ENCODE data around the gene ING1.
"Not testable (repeated sequence)": the region's sequence is repeated elsewhere in the genome, so short reads cannot be mapped to it uniquely, and the experiment has no call there.

ING1 gene

DNA sequence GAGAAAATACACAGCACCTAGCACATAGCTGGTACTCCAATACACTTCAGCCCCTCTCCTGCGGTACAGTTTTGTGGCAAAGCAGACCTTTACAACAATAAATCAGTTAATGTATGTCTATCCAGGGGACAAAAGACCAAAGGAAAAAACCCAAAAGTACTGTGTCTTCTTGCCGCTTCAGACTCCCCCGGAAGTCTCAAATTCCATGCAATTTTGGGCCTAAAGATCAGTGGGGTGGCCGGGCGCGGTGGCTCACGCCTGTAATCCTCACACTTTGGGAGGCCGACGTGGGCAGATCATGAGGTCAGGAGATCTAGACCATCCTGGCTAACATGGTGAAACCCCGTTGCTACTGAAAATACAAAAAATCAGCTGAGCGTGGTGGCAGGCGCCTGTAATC is 23.8 kb upstream of the ING1 start:
- in situ Hi-C loops (cut with MboI; ENCODE audit: low pct_unique_long_range_greater_than_20kb, low sequenced_read_pairs, unreplicated experiment): no loop called here
- DNase-seq (ENCODE audit: low spot score): no peak
- TF ChIP-seq, protein P1, sequence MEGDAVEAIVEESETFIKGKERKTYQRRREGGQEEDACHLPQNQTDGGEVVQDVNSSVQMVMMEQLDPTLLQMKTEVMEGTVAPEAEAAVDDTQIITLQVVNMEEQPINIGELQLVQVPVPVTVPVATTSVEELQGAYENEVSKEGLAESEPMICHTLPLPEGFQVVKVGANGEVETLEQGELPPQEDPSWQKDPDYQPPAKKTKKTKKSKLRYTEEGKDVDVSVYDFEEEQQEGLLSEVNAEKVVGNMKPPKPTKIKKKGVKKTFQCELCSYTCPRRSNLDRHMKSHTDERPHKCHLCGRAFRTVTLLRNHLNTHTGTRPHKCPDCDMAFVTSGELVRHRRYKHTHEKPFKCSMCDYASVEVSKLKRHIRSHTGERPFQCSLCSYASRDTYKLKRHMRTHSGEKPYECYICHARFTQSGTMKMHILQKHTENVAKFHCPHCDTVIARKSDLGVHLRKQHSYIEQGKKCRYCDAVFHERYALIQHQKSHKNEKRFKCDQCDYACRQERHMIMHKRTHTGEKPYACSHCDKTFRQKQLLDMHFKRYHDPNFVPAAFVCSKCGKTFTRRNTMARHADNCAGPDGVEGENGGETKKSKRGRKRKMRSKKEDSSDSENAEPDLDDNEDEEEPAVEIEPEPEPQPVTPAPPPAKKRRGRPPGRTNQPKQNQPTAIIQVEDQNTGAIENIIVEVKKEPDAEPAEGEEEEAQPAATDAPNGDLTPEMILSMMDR (IDR thresholded peaks at IDR 0.05; ENCODE audit: extremely low read depth, insufficient read depth, missing control alignments): no peak

DNA sequence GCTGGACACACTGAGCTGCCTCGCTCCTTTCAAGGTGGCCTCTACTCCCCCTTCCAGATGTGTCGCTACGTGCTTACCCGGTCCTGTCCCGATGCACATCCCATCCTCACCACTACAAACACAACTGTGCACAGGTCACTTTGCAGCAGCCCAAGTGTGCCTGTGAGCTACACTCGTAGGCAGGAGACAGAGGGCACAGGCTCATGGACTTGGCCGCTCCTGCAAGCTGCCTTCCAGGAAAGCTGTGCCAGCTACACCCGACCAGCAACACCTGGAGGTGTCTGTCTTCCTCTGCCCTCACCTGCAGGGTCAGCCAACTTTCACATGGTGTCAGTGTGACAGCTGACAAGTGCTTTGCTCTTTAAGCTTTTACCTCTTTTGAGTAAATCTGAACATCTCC is 23.0 kb upstream of the ING1 start:
- no peak for DNase-seq (ENCODE audit: low spot score)
- in situ Hi-C loops (cut with MboI; ENCODE audit: low pct_unique_long_range_greater_than_20kb, low sequenced_read_pairs, unreplicated experiment): no loop called here
- TF ChIP-seq, protein P1 (IDR thresholded peaks at IDR 0.05; ENCODE audit: extremely low read depth, insufficient read depth, missing control alignments): no peak

DNA sequence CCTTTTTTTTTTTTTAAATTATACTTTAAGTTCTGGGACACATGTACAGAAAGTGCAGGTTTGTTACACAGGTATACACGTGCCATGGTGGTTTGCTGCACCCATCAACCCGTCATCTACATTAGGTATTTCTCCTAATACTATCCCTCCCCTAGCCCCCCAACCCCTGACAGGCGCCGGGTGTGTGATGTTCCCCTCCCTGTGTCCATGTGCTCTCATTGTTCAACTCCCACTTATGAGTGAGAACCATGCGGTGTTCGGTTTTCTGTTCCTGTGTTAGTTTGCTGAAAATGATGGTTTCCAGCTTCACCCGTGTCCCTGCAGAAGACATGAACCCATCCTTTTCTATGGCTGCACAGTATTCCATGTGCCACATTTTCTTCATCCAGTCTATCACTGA is 17.7 kb upstream of the ING1 start:
- in situ Hi-C loops (cut with MboI; ENCODE audit: low pct_unique_long_range_greater_than_20kb, low sequenced_read_pairs, unreplicated experiment): not testable (repeated sequence)

DNA sequence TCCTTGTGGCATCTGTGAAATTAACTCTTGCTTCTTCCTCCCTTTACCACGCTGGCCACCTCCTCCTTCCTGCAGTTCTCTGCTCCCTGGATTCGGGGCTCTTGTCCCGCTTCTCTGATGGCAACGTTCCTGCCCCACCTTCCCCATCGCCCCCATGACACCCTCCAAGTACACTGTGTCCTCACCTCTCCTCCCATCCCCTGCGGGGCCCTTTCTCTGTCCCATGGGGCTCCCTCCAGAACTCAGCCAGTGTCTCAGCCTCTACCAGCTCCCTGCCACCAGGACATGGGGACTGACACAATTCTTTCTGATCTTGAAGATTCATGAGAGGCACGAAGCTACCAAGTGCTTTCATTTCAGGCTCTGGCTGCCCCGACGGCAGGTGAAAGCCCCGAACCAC is 16.7 kb upstream of the ING1 start:
- TF ChIP-seq, protein P1 (IDR thresholded peaks at IDR 0.05; ENCODE audit: extremely low read depth, insufficient read depth, missing control alignments): no peak
- in situ Hi-C loops (cut with MboI; ENCODE audit: low pct_unique_long_range_greater_than_20kb, low sequenced_read_pairs, unreplicated experiment): no loop called here

More for the DNA sequence above, 17.7 kb upstream of the ING1 start:
- not testable (repeated sequence) for DNase-seq (ENCODE audit: low spot score)

DNA sequence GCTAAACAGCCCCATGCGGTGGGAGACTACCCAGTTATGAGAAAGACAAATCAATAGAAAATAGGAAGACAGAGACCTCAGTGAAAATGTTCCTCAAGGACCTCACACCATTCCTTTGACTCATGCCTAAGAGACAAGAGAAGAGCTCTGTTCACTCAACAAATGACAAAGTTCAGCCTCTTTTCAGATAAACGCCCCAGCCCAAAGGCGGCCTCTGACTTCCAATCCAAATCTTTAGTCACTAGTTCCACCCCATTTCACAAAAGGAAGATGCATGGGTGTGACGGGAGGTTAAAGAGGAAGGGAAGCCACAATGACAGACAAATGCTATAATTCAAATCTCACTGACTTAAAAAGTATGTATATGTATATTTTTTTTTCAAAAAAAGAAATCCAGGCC is 15.7 kb upstream of the ING1 start:
- TF ChIP-seq, protein P1 (IDR thresholded peaks at IDR 0.05; ENCODE audit: extremely low read depth, insufficient read depth, missing control alignments): no peak
- DNase-seq (ENCODE audit: low spot score): no peak

More for the DNA sequence above, 16.7 kb upstream of the ING1 start:
- DNase-seq (ENCODE audit: low spot score): no peak

DNA sequence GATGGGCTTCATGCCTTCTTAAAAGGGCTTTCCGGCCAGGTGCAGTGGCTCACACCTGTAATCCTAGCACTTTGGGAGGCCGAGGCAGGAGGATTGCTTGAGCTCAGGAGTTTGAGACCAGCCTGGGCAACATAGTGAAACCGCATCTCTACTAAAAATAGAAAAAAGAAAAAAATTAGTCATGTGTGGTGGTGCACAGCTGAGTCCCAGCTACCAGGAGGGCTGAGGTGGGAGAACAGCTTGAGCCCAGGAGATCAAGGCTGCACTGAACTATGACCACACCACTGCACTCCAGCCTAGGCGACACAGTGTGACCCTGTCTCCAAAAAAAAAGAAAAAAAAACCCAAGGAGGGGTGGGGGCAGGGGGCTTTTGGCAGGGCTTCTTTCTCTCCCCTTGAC is 14.8 kb upstream of the ING1 start:
- DNase-seq (ENCODE audit: low spot score): no peak
- TF ChIP-seq, protein P1 (IDR thresholded peaks at IDR 0.05; ENCODE audit: extremely low read depth, insufficient read depth, missing control alignments): no peak
- in situ Hi-C loops (cut with MboI; ENCODE audit: low pct_unique_long_range_greater_than_20kb, low sequenced_read_pairs, unreplicated experiment): no loop called here

More for the DNA sequence above, 15.7 kb upstream of the ING1 start:
- in situ Hi-C loops (cut with MboI; ENCODE audit: low pct_unique_long_range_greater_than_20kb, low sequenced_read_pairs, unreplicated experiment): no loop called here

DNA sequence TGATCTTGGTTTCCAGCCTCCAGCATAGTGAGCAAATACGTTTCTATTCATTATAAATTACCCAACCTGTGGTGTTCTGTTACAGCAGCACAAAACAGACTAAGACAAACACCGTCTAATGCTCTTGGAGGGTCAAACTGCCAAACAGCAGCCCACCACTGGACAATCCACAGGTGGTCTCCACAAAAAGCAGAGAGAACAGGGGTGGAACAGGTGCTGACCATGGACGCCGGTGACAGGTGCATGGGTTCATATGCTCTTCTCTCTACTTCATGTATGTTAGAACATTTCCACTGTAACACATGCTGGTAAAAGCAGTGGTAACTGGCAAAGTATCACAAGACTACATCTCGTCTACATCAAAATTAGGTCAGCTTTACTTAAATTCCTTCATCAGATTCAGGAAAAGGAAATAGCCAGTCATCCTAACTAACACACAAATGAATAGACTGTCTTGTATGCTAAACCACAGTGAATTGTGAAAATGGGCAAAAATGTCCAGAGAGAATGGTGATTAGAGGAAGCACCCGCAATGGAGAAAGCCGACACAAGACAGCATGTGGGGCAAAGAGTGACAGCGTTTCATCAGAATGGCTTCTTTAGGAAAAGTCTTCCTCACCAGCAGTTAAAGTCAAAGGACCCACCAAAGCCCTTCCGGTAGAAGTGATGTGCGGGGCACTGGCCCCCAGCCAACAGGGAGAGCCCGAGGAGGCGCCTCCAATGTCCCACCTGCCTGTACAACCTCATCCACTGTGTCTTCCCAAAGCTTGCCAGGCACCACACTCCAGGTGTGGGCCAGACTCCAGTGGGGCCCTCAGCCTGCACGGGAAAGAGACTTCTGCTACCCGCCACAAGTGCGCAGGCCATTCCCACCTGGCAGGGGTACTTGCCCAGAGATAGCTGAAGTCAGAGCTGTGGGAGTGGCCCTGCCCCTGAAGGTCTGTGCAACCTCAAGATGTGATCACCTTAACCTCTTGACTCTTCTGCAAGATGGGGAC is 14.1 kb upstream of the ING1 start:
- in situ Hi-C loops (cut with MboI; ENCODE audit: low pct_unique_long_range_greater_than_20kb, low sequenced_read_pairs, unreplicated experiment): no loop called here
- DNase-seq (ENCODE audit: low spot score): no peak
- TF ChIP-seq, protein P1 (IDR thresholded peaks at IDR 0.05; ENCODE audit: extremely low read depth, insufficient read depth, missing control alignments): no peak
